Liver (tissue), 9 donors: ENCODE results near the gene CCDC137. TPM values are rescaled to one million over a fixed set of nuclear protein-coding genes. Genes with fewer than 3 reads are reported as not detected.

Experiments used
- DNase-seq: peaks from one replicate; pipeline ENCODE4 v3.0.0-alpha.2; 2017; ENCODE audit warnings: low spot score
- H3K27ac ChIP-seq, 2 donors: one replicate each; pipeline ENCODE4 v1.7.0; 2013; ENCODE audit warnings: inconsistent platforms in 2 of 2, low read length in 2 of 2, control low read depth in 1 of 2, low read depth in 1 of 2, mild to moderate bottlenecking in 1 of 2
- H3K27me3 ChIP-seq, 4 donors: one replicate each; pipeline versions ENCODE4 v1.6.1 to v1.7.0; 2013; ENCODE audit warnings: low read length in 3 of 4, inconsistent platforms in 1 of 4, mild to moderate bottlenecking in 1 of 4, moderate library complexity in 1 of 4; ENCODE audit not compliant: control insufficient read depth in 4 of 4, insufficient read depth in 4 of 4
- H3K36me3 ChIP-seq, 4 donors: one replicate each; pipeline versions ENCODE4 v1.6.1 to v1.7.0; 2013; ENCODE audit warnings: low read length in 3 of 4, mild to moderate bottlenecking in 3 of 4, low read depth in 1 of 4, moderate library complexity in 1 of 4; ENCODE audit not compliant: control insufficient read depth in 4 of 4, insufficient read depth in 3 of 4
- H3K4me1 ChIP-seq, 4 donors: one replicate each; pipeline versions ENCODE4 v1.6.1 to v1.7.0; 2013; ENCODE audit warnings: low read length in 3 of 4, mild to moderate bottlenecking in 3 of 4, moderate library complexity in 1 of 4; ENCODE audit not compliant: control insufficient read depth in 4 of 4, insufficient read depth in 4 of 4
- H3K4me3 ChIP-seq, 3 donors: one replicate each; pipeline versions ENCODE4 v1.6.1 to v1.7.0; 2013; ENCODE audit warnings: low read length in 3 of 3, control low read depth in 1 of 3, low read depth in 1 of 3, mild to moderate bottlenecking in 1 of 3
- H3K9ac ChIP-seq, 2 donors: one replicate each; pipeline ENCODE4 v1.7.0; 2013; ENCODE audit warnings: low read length in 2 of 2, mild to moderate bottlenecking in 2 of 2, moderate library complexity in 2 of 2, control low read depth in 1 of 2, low read depth in 1 of 2
- H3K9me3 ChIP-seq, 4 donors: one replicate each; pipeline versions ENCODE4 v1.6.1 to v1.7.0; 2013; ENCODE audit warnings: low read length in 3 of 4; ENCODE audit not compliant: control insufficient read depth in 4 of 4
- ATF3 ChIP-seq: IDR thresholded peaks from 2 replicates; pipeline ENCODE4 v1.6.1; 2016; ENCODE audit warnings: antibody characterized with exemption
- CTCF ChIP-seq: fragments of 150-350 bp; IDR thresholded peaks from 2 replicates; pipeline ENCODE4 v1.5.1; 2017; ENCODE audit warnings: improper control_type of control experiment, low read depth, low read length; ENCODE audit not compliant: missing input control
- FOXA1 ChIP-seq: IDR thresholded peaks from 2 replicates; pipeline ENCODE4 v1.6.1; 2016; ENCODE audit warnings: antibody characterized with exemption
- FOXA2 ChIP-seq: IDR thresholded peaks from 2 replicates; pipeline ENCODE4 v1.6.1; 2016; ENCODE audit warnings: antibody characterized with exemption
- GABPA ChIP-seq, 2 donors: IDR thresholded peaks in 1 of 2; conservative IDR thresholded peaks in 1 of 2; 2 replicates each; pipeline ENCODE4 v1.6.1; 2016; ENCODE audit warnings: antibody characterized with exemption in 2 of 2, mild to moderate bottlenecking in 1 of 2, moderate library complexity in 1 of 2
- HNF4G ChIP-seq: IDR thresholded peaks from 2 replicates; pipeline ENCODE4 v1.6.1; 2016; ENCODE audit warnings: antibody characterized with exemption
- JUND ChIP-seq, 2 donors: IDR thresholded peaks; 2 replicates each; pipeline ENCODE4 v1.6.1; 2016; ENCODE audit warnings: antibody characterized with exemption in 2 of 2
- MAX ChIP-seq: IDR thresholded peaks from 2 replicates; pipeline ENCODE4 v1.6.1; 2016; ENCODE audit warnings: antibody characterized with exemption
- NR2F2 ChIP-seq: IDR thresholded peaks from 2 replicates; pipeline ENCODE4 v1.6.1; 2016; ENCODE audit warnings: antibody characterized with exemption
- RAD21 ChIP-seq, 2 donors: IDR thresholded peaks; 2 replicates each; pipeline ENCODE4 v1.6.1; 2016; ENCODE audit warnings: antibody characterized with exemption in 2 of 2, mild to moderate bottlenecking in 2 of 2
- REST ChIP-seq: IDR thresholded peaks from 2 replicates; pipeline ENCODE4 v1.6.1; 2016; ENCODE audit warnings: antibody characterized with exemption, mild to moderate bottlenecking
- RXRA ChIP-seq, 2 donors: IDR thresholded peaks; 2 replicates each; pipeline ENCODE4 v1.6.1; 2017 to 2018; ENCODE audit warnings: antibody characterized with exemption in 2 of 2, mild to moderate bottlenecking in 1 of 2
- SP1 ChIP-seq: IDR thresholded peaks from 2 replicates; pipeline ENCODE4 v1.6.1; 2018; ENCODE audit warnings: antibody characterized with exemption, mild to moderate bottlenecking
- TAF1 ChIP-seq: conservative IDR thresholded peaks from 2 replicates; pipeline ENCODE4 v1.6.1; 2016; ENCODE audit warnings: antibody characterized with exemption, mild to moderate bottlenecking
- YY1 ChIP-seq: IDR thresholded peaks from 2 replicates; pipeline ENCODE4 v1.6.1; 2016; ENCODE audit warnings: antibody characterized with exemption, mild to moderate bottlenecking
- ZBTB33 ChIP-seq: IDR thresholded peaks from 2 replicates; pipeline ENCODE4 v1.6.1; 2016; ENCODE audit warnings: antibody characterized with exemption
- WGBS: extraction: QIAGEN DNeasy Blood & Tissue Kit; methylation state at CpG from one replicate; pipeline ENCODE4 v1.1.7; 2013; 5-methylcytosine and 5-hydroxymethylcytosine counted together
- polyA plus RNA-seq, 2 donors: library from polyadenylated mRNA; stranded (reverse) in 1 of 2; unstranded in 1 of 2; fragments of 200-250 nt in 1 of 2; fragments of >200 nt in 1 of 2; fragmentation: Nextera tagmentation in 1 of 2; extraction: Ambion mirVana in 1 of 2; gene quantifications; one replicate each; pipeline versions ENCODE4 v1.2.1 to v1.2.3, GENCODE V29; 2013 to 2015
- total RNA-seq, 2 donors: library from RNA; depleted of rRNA; stranded (reverse); fragments of >200 nt; gene quantifications; one replicate each; pipeline ENCODE4 v1.2.3, GENCODE V29; 2014
- donor health status: healthy.
- donor health status: healthy.
- donor health status: healthy.
- donor health status: healthy.
- donor health status: healthy.

CCDC137 gene
- total and polyA plus RNA-seq, 4 donors = 4.3 to 6.9 (median 5.2) TPM

GRCh38 chr17:81648707-81649085, 17.8 kb upstream of the CCDC137 start:
- Histone ChIP-seq H3K4me3 (no peak overlapping the region), H3K36me3 (no peaks in the 10 kb centered on the region), H3K4me1 (no peaks in the 10 kb centered on the region), H3K27ac (no peak overlapping the region), H3K27me3 (peaks cover 0 to 6% (median 3%) of the 10 kb centered on the region in 4 donors), H3K9ac (no peak overlapping the region), H3K9me3 (peaks cover 0 to 5% (median 2%) of the 10 kb centered on the region in 4 donors)
- DNase-seq = no peak
- WGBS = 67% methylated on average over 14 of the region's 14 CpGs
- TF ChIP-seq HNF4G (no peak), GABPA (IDR thresholded peaks at IDR 0.05 in 1 of 2, conservative IDR thresholded peaks at IDR 0.05 in 1 of 2) (no peak), REST (no peak), FOXA2 (no peak), RXRA (IDR thresholded peaks at IDR 0.05) (no peak), YY1 (no peak), SP1 (no peak)

- Histone ChIP-seq H3K4me3 (no peak overlapping the region), H3K9ac (no peak overlapping the region), H3K9me3 (peaks cover 0 to 5% (median 2%) of the 10 kb centered on the region in 4 donors), H3K27ac (no peak overlapping the region), H3K27me3 (peaks cover 0 to 6% (median 3%) of the 10 kb centered on the region in 4 donors), H3K4me1 (peaks cover 0 to 3% (median 0%) of the 10 kb centered on the region in 4 donors), H3K36me3 (no peaks in the 10 kb centered on the region)
- no peak for TF ChIP-seq HNF4G
- no peak for TF ChIP-seq REST
- TF ChIP-seq TAF1 = no peak
- no peak for TF ChIP-seq CTCF
- TF ChIP-seq GABPA (IDR thresholded peaks at IDR 0.05 in 1 of 2, conservative IDR thresholded peaks at IDR 0.05 in 1 of 2) = no peak
- TF ChIP-seq SP1 = no peak
- TF ChIP-seq FOXA2 = no peak
- TF ChIP-seq RAD21 (IDR thresholded peaks at IDR 0.05) = no peak
- no peak for TF ChIP-seq ZBTB33
- no peak for TF ChIP-seq ATF3
- no peak for TF ChIP-seq FOXA1
- TF ChIP-seq JUND (IDR thresholded peaks at IDR 0.05) = no peak
- no peak for TF ChIP-seq MAX
- no peak for TF ChIP-seq RXRA (IDR thresholded peaks at IDR 0.05)
- TF ChIP-seq NR2F2 = no peak
- WGBS = 88% methylated on average over 9 of the region's 9 CpGs
- no peak for DNase-seq
Observed at GRCh38 chr17:81650951-81651350, 15.6 kb upstream of the CCDC137 start.
